ENCODE data around the gene ABCA13.

Gene ABCA13

GRCh38 chr7:48408731-48409130 is 237.5 kb downstream of the ABCA13 start:
- no peak for DNase-seq (ENCODE audit: low read depth)
- no peak for TF ChIP-seq CTCF (conservative IDR thresholded peaks at IDR 0.05; ENCODE audit: low read length)
- H3K4me3 ChIP-seq (ENCODE audit: low read length) = no peak overlapping the region

- DNase-seq (ENCODE audit: low read depth) = no peak
- TF ChIP-seq CTCF (conservative IDR thresholded peaks at IDR 0.05; ENCODE audit: low read length) = no peak
- no peak overlapping the region for H3K4me3 ChIP-seq (ENCODE audit: low read length)
These were observed 240.4 kb downstream of the ABCA13 start for GRCh38 chr7:48411619-48412018.

GRCh38 chr7:48414011-48414732 is 242.9 kb downstream of the ABCA13 start:
- no peak for DNase-seq (ENCODE audit: low read depth)
- H3K4me3 ChIP-seq (ENCODE audit: low read length) = no peak overlapping the region
- TF ChIP-seq CTCF (conservative IDR thresholded peaks at IDR 0.05; ENCODE audit: low read length) = no peak

- no peak overlapping the region for H3K4me3 ChIP-seq (ENCODE audit: low read length)
- DNase-seq (ENCODE audit: low read depth) = no peak
These were observed 245.2 kb downstream of the ABCA13 start for GRCh38 chr7:48416327-48416908.

GRCh38 chr7:48419401-48419800 is 248.1 kb downstream of the ABCA13 start:
- no peak overlapping the region for H3K4me3 ChIP-seq (ENCODE audit: low read length)
- no peak for DNase-seq (ENCODE audit: low read depth)
- no peak for TF ChIP-seq CTCF (conservative IDR thresholded peaks at IDR 0.05; ENCODE audit: low read length)

More at GRCh38 chr7:48416327-48416908, 245.2 kb downstream of the ABCA13 start:
- no peak for TF ChIP-seq CTCF (conservative IDR thresholded peaks at IDR 0.05; ENCODE audit: low read length)

- H3K4me3 ChIP-seq (ENCODE audit: low read length) = no peak overlapping the region
- TF ChIP-seq CTCF (conservative IDR thresholded peaks at IDR 0.05; ENCODE audit: low read length) = no peak
- DNase-seq (ENCODE audit: low read depth) = no peak
These were observed 248.9 kb downstream of the ABCA13 start for GRCh38 chr7:48420206-48420605.

GRCh38 chr7:48421357-48421756 is 250.1 kb downstream of the ABCA13 start:
- H3K4me3 ChIP-seq (ENCODE audit: low read length) = no peak overlapping the region
- no peak for TF ChIP-seq CTCF (conservative IDR thresholded peaks at IDR 0.05; ENCODE audit: low read length)
- DNase-seq (ENCODE audit: low read depth) = no peak
